Upper lobe of left lung (tissue), 6 donors: ENCODE measurements around the gene BMX. TPM values are rescaled to one million over a fixed set of nuclear protein-coding genes. Genes with fewer than 3 reads are reported as not detected.

Source experiments
- ATAC-seq, 2 donors: fragments of 200-7000 bp; cut with Tn5 transposase; one replicate each; pipeline ENCODE4 v1.9.1; 2022; ENCODE audit warnings: mild to moderate bottlenecking in 2 of 2, moderate library complexity in 2 of 2; ENCODE audit not compliant: low FRiP score in 2 of 2
- DNase-seq, 2 donors: peaks; one replicate each; pipeline ENCODE4 v3.0.0-alpha.2; 2019 to 2020
- H3K27ac ChIP-seq, 4 donors: fragments of 200-600 bp; sonication (generic); one replicate each; pipeline ENCODE4 v1.5.1; 2016 to 2019
- H3K27me3 ChIP-seq, 4 donors: fragments of 200-600 bp; sonication (generic); one replicate each; pipeline ENCODE4 v1.5.1; 2017 to 2019
- H3K36me3 ChIP-seq, 4 donors: fragments of 200-600 bp; sonication (generic); one replicate each; pipeline ENCODE4 v1.5.1; 2016 to 2019
- H3K4me1 ChIP-seq, 4 donors: fragments of 200-600 bp; sonication (generic); one replicate each; pipeline ENCODE4 v1.5.1; 2018 to 2019
- H3K4me3 ChIP-seq, 4 donors: fragments of 200-600 bp; sonication (generic); one replicate each; pipeline ENCODE4 v1.5.1; 2017 to 2019; ENCODE audit warnings: mild to moderate bottlenecking in 2 of 4, moderate library complexity in 1 of 4
- H3K9me3 ChIP-seq, 4 donors: fragments of 200-600 bp; sonication (generic); one replicate each; pipeline ENCODE4 v1.5.1; 2018 to 2019
- EP300 ChIP-seq, 4 donors: sonication (generic); formaldehyde crosslinking; IDR thresholded peaks; one replicate each; pipeline ENCODE4 v1.5.1; 2017; ENCODE audit warnings: antibody characterized with exemption in 4 of 4, control low read depth in 2 of 4
- POLR2A ChIP-seq, 4 donors: fragments of 450-650 bp; IDR thresholded peaks; one replicate each; pipeline ENCODE4 v1.5.1; 2016 to 2017; ENCODE audit warnings: antibody characterized with exemption in 4 of 4, mild to moderate bottlenecking in 2 of 4
- POLR2AphosphoS5 ChIP-seq, 2 donors: sonication (generic); formaldehyde crosslinking; IDR thresholded peaks; one replicate each; pipeline ENCODE4 v1.5.1; 2017; ENCODE audit warnings: antibody characterized with exemption in 2 of 2
- WGBS, 2 donors: methylation state at CpG; one replicate each; pipeline ENCODE4 v1.1.5; 2017 to 2018; 5-methylcytosine and 5-hydroxymethylcytosine counted together
- total RNA-seq, 6 donors: library from RNA; depleted of rRNA in 4 of 6; stranded (reverse); fragments of >200 nt in 4 of 6; gene quantifications; one replicate each; pipeline versions ENCODE4 v1.1.0 to v1.2.1, GENCODE V29; 2016 to 2021
- TF ChIP-seq, protein P1 (sequence below), 6 experiments: fragments of 450-650 bp in 4 of 6; fragments of 200-600 bp in 2 of 6; sonication (generic) in 2 of 6; IDR thresholded peaks; one replicate each; pipeline ENCODE4 v1.5.1; 2016 to 2019; ENCODE audit warnings: antibody characterized with exemption in 6 of 6
- donor health status: DM: no; HTN: no; CAD: no; lungs with moderate emphysema.
- donor health status: DM: no; HTN: yes; CAD: no; lungs with severe emphysema.

Gene BMX
- total RNA-seq, 6 donors from 2014 or later, result 1.3 to 4.2 (median 3.6) TPM; not detected in 2

GRCh38 chrX:15493118-15493962 is 7.3 kb upstream of the BMX start, which contains the start of gene PIR:
TSS of gene PIR (minus strand) at chrX:15493333. CDS start at chrX:15491257, 2,076 bp downstream.
- TF ChIP-seq, protein P1, sequence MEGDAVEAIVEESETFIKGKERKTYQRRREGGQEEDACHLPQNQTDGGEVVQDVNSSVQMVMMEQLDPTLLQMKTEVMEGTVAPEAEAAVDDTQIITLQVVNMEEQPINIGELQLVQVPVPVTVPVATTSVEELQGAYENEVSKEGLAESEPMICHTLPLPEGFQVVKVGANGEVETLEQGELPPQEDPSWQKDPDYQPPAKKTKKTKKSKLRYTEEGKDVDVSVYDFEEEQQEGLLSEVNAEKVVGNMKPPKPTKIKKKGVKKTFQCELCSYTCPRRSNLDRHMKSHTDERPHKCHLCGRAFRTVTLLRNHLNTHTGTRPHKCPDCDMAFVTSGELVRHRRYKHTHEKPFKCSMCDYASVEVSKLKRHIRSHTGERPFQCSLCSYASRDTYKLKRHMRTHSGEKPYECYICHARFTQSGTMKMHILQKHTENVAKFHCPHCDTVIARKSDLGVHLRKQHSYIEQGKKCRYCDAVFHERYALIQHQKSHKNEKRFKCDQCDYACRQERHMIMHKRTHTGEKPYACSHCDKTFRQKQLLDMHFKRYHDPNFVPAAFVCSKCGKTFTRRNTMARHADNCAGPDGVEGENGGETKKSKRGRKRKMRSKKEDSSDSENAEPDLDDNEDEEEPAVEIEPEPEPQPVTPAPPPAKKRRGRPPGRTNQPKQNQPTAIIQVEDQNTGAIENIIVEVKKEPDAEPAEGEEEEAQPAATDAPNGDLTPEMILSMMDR (IDR thresholded peaks at IDR 0.05), result peak in 5 of 6 experiments; percentile 14 to 28 (median 20)
- TF ChIP-seq POLR2AphosphoS5 (IDR thresholded peaks at IDR 0.05) (peak in 1 of 2 donors; percentile 75), POLR2A (IDR thresholded peaks at IDR 0.05) (peak in 1 of 4 donors; percentile 69), EP300 (IDR thresholded peaks at IDR 0.05) (no peak)
- peak; percentile 94 to 96 for DNase-seq
- peak; percentile 97 to 100 for ATAC-seq
- 12 to 65% methylated on average over 4 to 47 of the region's 47 CpGs for WGBS, 2 donors
- Histone ChIP-seq H3K27ac (peak within 1 kb of the TSS; percentile 53 to 82 (median 74)), H3K4me3 (peak within 1 kb of the TSS; percentile 39 to 58 (median 49)), H3K9me3 (no peaks in the 10 kb centered on the region), H3K27me3 (no peaks in the 10 kb centered on the region), H3K36me3 (no peaks in the 10 kb centered on the region), H3K4me1 (no peaks in the 10 kb centered on the region)

- 71 to 93% methylated on average over 4 of the region's 4 CpGs for WGBS, 2 donors
- no peaks in the 10 kb centered on the region for H3K27me3 ChIP-seq
- H3K9me3 ChIP-seq, result no peaks in the 10 kb centered on the region
- DNase-seq (no peak), ATAC-seq (no peak)
- no peak overlapping the region for H3K4me3 ChIP-seq
- no peak overlapping the region for H3K27ac ChIP-seq
- no peaks in the 10 kb centered on the region for H3K36me3 ChIP-seq
- TF ChIP-seq POLR2AphosphoS5 (IDR thresholded peaks at IDR 0.05) (no peak), EP300 (IDR thresholded peaks at IDR 0.05) (no peak), POLR2A (IDR thresholded peaks at IDR 0.05) (no peak)
- TF ChIP-seq, protein P1 (IDR thresholded peaks at IDR 0.05), result no peak
- H3K4me1 ChIP-seq, result no peaks in the 10 kb centered on the region
Measured at GRCh38 chrX:15495801-15496200, 4.8 kb upstream of the BMX start.

GRCh38 chrX:15496824-15497223 is 3.8 kb upstream of the BMX start:
- Histone ChIP-seq H3K27me3 (no peaks in the 10 kb centered on the region), H3K4me3 (no peak overlapping the region), H3K4me1 (no peaks in the 10 kb centered on the region), H3K27ac (no peak overlapping the region), H3K36me3 (no peaks in the 10 kb centered on the region), H3K9me3 (no peaks in the 10 kb centered on the region)
- ATAC-seq (no peak), DNase-seq (no peak)
- 50 to 65% methylated on average over 3 to 4 of the region's 4 CpGs for WGBS, 2 donors
- no peak for TF ChIP-seq EP300 (IDR thresholded peaks at IDR 0.05)
- TF ChIP-seq, protein P1 (IDR thresholded peaks at IDR 0.05), result no peak
- no peak for TF ChIP-seq POLR2A (IDR thresholded peaks at IDR 0.05)
- TF ChIP-seq POLR2AphosphoS5 (IDR thresholded peaks at IDR 0.05), result no peak

GRCh38 chrX:15497865-15498264 is 2.7 kb upstream of the BMX start:
- peak in 1 of 2 donors; percentile 19 for ATAC-seq
- no peaks in the 10 kb centered on the region for H3K4me1 ChIP-seq
- no peaks in the 10 kb centered on the region for H3K9me3 ChIP-seq
- WGBS, 2 donors, result 9 to 21% methylated on average over 4 of the region's 4 CpGs
- H3K4me3 ChIP-seq, result no peak overlapping the region
- H3K36me3 ChIP-seq, result no peaks in the 10 kb centered on the region
- peak in 1 of 2 donors; percentile 54 for DNase-seq
- TF ChIP-seq, protein P1 (IDR thresholded peaks at IDR 0.05), result peak; percentile 32 to 61 (median 42)
- no peak for TF ChIP-seq POLR2A (IDR thresholded peaks at IDR 0.05)
- no peak overlapping the region for H3K27ac ChIP-seq
- H3K27me3 ChIP-seq, result no peaks in the 10 kb centered on the region
